ENCODE results near the gene RB1.

Gene RB1

GRCh38 chr13:48485432-48485831 is 181.9 kb downstream of the RB1 start:
- Histone ChIP-seq H2AFZ (ENCODE audit: low read depth, low read length) (no peak overlapping the region), H3K4me1 (ENCODE audit: insufficient read depth, low read length) (peaks cover 39% of the 10 kb centered on the region), H3K9ac (ENCODE audit: low read depth, low read length) (no peak overlapping the region), H3K36me3 (ENCODE audit: insufficient read depth, low read length) (peaks cover 64% of the 10 kb centered on the region), H3K4me3 (ENCODE audit: low read depth in 1 of 2, low read length in 2 of 2) (no peak overlapping the region), H3K27ac (ENCODE audit: low read length) (no peak overlapping the region), H3K4me2 (ENCODE audit: insufficient read depth, low read length) (no peak overlapping the region), H4K20me1 (ENCODE audit: insufficient read depth, low read length) (no peaks in the 10 kb centered on the region), H3K79me2 (ENCODE audit: insufficient read depth, low read length) (peaks cover 29% of the 10 kb centered on the region), H3K9me3 (ENCODE audit: insufficient read depth, low read length, severe bottlenecking) (peaks cover 4% of the 10 kb centered on the region), H3K27me3 (ENCODE audit: insufficient read depth, low read length, poor library complexity) (no peaks in the 10 kb centered on the region)
- no peak for TF ChIP-seq EZH2 (IDR thresholded peaks at IDR 0.05; ENCODE audit: borderline replicate concordance, low read depth, low read length, severe bottlenecking)
- TF ChIP-seq, protein P1, sequence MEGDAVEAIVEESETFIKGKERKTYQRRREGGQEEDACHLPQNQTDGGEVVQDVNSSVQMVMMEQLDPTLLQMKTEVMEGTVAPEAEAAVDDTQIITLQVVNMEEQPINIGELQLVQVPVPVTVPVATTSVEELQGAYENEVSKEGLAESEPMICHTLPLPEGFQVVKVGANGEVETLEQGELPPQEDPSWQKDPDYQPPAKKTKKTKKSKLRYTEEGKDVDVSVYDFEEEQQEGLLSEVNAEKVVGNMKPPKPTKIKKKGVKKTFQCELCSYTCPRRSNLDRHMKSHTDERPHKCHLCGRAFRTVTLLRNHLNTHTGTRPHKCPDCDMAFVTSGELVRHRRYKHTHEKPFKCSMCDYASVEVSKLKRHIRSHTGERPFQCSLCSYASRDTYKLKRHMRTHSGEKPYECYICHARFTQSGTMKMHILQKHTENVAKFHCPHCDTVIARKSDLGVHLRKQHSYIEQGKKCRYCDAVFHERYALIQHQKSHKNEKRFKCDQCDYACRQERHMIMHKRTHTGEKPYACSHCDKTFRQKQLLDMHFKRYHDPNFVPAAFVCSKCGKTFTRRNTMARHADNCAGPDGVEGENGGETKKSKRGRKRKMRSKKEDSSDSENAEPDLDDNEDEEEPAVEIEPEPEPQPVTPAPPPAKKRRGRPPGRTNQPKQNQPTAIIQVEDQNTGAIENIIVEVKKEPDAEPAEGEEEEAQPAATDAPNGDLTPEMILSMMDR (IDR thresholded peaks at IDR 0.05; ENCODE audit: borderline replicate concordance, extremely low read depth, low read length, poor library complexity, severe bottlenecking), result no peak
- no peak for DNase-seq
- no peak for ATAC-seq (ENCODE audit: insufficient read depth, low read depth)

GRCh38 chr13:48486362-48486761 is 182.8 kb downstream of the RB1 start:
- Histone ChIP-seq H3K27ac (ENCODE audit: low read length) (peak overlapping the region; percentile 18; the same call in 1 of the 2 replicates), H3K4me1 (ENCODE audit: insufficient read depth, low read length) (peaks cover 49% of the 10 kb centered on the region), H3K36me3 (ENCODE audit: insufficient read depth, low read length) (peaks cover 56% of the 10 kb centered on the region), H4K20me1 (ENCODE audit: insufficient read depth, low read length) (no peaks in the 10 kb centered on the region), H3K9ac (ENCODE audit: low read depth, low read length) (no peak overlapping the region), H3K4me2 (ENCODE audit: insufficient read depth, low read length) (no peak overlapping the region), H3K27me3 (ENCODE audit: insufficient read depth, low read length, poor library complexity) (no peaks in the 10 kb centered on the region), H3K9me3 (ENCODE audit: insufficient read depth, low read length, severe bottlenecking) (peaks cover 4% of the 10 kb centered on the region), H3K4me3 (ENCODE audit: low read depth in 1 of 2, low read length in 2 of 2) (no peak overlapping the region), H2AFZ (ENCODE audit: low read depth, low read length) (no peak overlapping the region), H3K79me2 (ENCODE audit: insufficient read depth, low read length) (peaks cover 38% of the 10 kb centered on the region)
- DNase-seq (no peak), ATAC-seq (ENCODE audit: insufficient read depth, low read depth) (no peak)
- TF ChIP-seq, protein P1 (IDR thresholded peaks at IDR 0.05; ENCODE audit: borderline replicate concordance, extremely low read depth, low read length, poor library complexity, severe bottlenecking), result no peak
- no peak for TF ChIP-seq EZH2 (IDR thresholded peaks at IDR 0.05; ENCODE audit: borderline replicate concordance, low read depth, low read length, severe bottlenecking)

DNA sequence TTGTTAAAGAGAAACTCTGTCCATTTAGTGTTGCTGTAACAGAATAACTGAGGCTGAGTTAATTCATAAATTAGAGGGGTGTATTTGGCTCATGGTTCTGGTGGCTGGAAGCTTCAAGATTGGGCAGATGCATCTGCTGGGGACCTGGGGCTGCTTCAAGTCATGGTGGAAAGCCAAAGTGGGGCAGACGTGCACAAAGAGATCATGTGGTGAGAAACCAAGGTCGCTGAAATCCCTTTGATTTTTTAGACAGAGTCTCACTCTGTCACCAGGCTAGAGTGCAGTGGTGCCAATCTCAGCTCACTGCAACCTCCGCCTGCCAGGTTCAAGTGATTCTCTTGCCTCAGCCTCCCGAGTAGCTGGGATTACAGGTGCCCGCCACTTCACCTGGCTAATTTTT is 183.3 kb downstream of the RB1 start:
- DNase-seq, result peak; percentile 46
- H3K4me2 ChIP-seq (ENCODE audit: insufficient read depth, low read length), result no peak overlapping the region

More for the DNA sequence above, 183.3 kb downstream of the RB1 start:
- H3K4me1 ChIP-seq (ENCODE audit: insufficient read depth, low read length), result peaks cover 53% of the 10 kb centered on the region
- H3K9me3 ChIP-seq (ENCODE audit: insufficient read depth, low read length, severe bottlenecking), result peaks cover 4% of the 10 kb centered on the region
- H3K79me2 ChIP-seq (ENCODE audit: insufficient read depth, low read length), result peaks cover 43% of the 10 kb centered on the region
- no peak overlapping the region for H3K4me3 ChIP-seq (ENCODE audit: low read depth in 1 of 2, low read length in 2 of 2)
- no peaks in the 10 kb centered on the region for H4K20me1 ChIP-seq (ENCODE audit: insufficient read depth, low read length)
- TF ChIP-seq, protein P1 (IDR thresholded peaks at IDR 0.05; ENCODE audit: borderline replicate concordance, extremely low read depth, low read length, poor library complexity, severe bottlenecking), result no peak
- no peak for TF ChIP-seq EZH2 (IDR thresholded peaks at IDR 0.05; ENCODE audit: borderline replicate concordance, low read depth, low read length, severe bottlenecking)
- no peaks in the 10 kb centered on the region for H3K27me3 ChIP-seq (ENCODE audit: insufficient read depth, low read length, poor library complexity)
- H3K27ac ChIP-seq (ENCODE audit: low read length), result peak overlapping the region; percentile 18; the same call in 1 of the 2 replicates
- peaks cover 53% of the 10 kb centered on the region for H3K36me3 ChIP-seq (ENCODE audit: insufficient read depth, low read length)
- no peak overlapping the region for H2AFZ ChIP-seq (ENCODE audit: low read depth, low read length)
- H3K9ac ChIP-seq (ENCODE audit: low read depth, low read length), result no peak overlapping the region
- ATAC-seq (ENCODE audit: insufficient read depth, low read depth), result peak; percentile 45
